Activated naive CD4-positive, alpha-beta T cell treated with anti-CD3 and anti-CD28 coated beads, Interleukin-2, amount 50 U/mL, for 72 hours (primary cell): ENCODE data around the gene HSPB6. TPM values are rescaled to one million over a fixed set of nuclear protein-coding genes. Genes with fewer than 3 reads are reported as not detected.
A peak's percentile ranks its signal among the peaks of the same experiment; 100 is the strongest.
"Not testable (repeated sequence)": the region's sequence is repeated elsewhere in the genome, so short reads cannot be mapped to it uniquely, and the experiment has no call there.

Source experiments
- ATAC-seq, 2 donors: fragments of 150-1000 bp; cut with Tn5 transposase; 2 replicates each; pipeline ENCODE4 v1.10.0; 2021; ENCODE audit warnings: mild to moderate bottlenecking in 2 of 2, moderate library complexity in 2 of 2
- DNase-seq, 2 donors: peaks; one replicate each; pipeline ENCODE4 v3.0.0; 2021 to 2022; ENCODE audit warnings: low spot score in 2 of 2
- H3K27ac Mint-ChIP-seq, 2 donors: one replicate each; pipeline ENCODE4 v1.8.0; 2022; ENCODE audit warnings: mild to moderate bottlenecking in 2 of 2, mixed read lengths in 2 of 2
- H3K36me3 Mint-ChIP-seq, 2 donors: one replicate each; pipeline ENCODE4 v1.8.0; 2022; ENCODE audit warnings: mixed read lengths in 2 of 2
- H3K9me3 Mint-ChIP-seq, 2 donors: one replicate each; pipeline ENCODE4 v1.8.0; 2022; ENCODE audit warnings: mixed read lengths in 2 of 2
- total RNA-seq, 2 donors: library from RNA; stranded (reverse); gene quantifications; one replicate each; pipeline ENCODE4 v1.2.3, GENCODE V29; 2022

HSPB6 gene
- under 1 TPM; 0.32 to 0.99 TPM for total RNA-seq

GRCh38 chr19:35756377-35757230 lies at the start of gene HSPB6:
Gene HSPB6, minus strand, starts transcription at chr19:35757029. Its CDS starts 21 bp downstream, at chr19:35757008.
- Mint-ChIP-seq H3K36me3 (peaks cover 5 to 8% of the 10 kb centered on the region in 2 donors), H3K9me3 (no peaks in the 10 kb centered on the region), H3K27ac (peak within 1 kb of the TSS; percentile 90 to 97)
- no peak for DNase-seq
- no peak for ATAC-seq

- DNase-seq (no peak), ATAC-seq (no peak)
- Mint-ChIP-seq H3K9me3 (no peaks in the 10 kb centered on the region), H3K27ac (peak overlapping the region in 1 of 2 donors; percentile 3), H3K36me3 (no peaks in the 10 kb centered on the region)
Observed at GRCh38 chr19:35806597-35806996, 49.8 kb upstream of the HSPB6 start.

- DNase-seq (no peak), ATAC-seq (no peak)
- no peaks in the 10 kb centered on the region for H3K36me3 Mint-ChIP-seq
- H3K27ac Mint-ChIP-seq = peak overlapping the region in 1 of 2 donors; percentile 3
- no peaks in the 10 kb centered on the region for H3K9me3 Mint-ChIP-seq
Observed at GRCh38 chr19:35805526-35806102, 48.8 kb upstream of the HSPB6 start.

DNA sequence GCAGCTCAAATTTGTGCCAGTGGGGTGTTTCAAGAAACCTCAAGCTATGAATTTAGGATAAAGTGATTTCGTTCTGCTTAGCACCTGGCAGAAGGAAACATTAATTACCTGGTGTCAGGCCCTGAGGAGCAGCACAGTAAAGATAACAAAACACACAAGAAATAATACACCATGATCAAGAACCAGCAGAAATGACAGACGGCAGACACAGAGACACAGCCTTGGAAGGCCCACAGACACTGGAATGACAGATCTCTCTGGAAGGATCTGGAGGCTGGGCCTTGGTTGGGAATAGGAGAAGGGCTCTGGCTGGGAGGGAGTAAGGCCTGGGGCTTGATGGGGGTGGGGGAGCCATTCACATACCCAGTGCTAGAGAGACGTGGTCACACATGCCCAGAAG lies 45.0 kb upstream of the HSPB6 start:
- no peak overlapping the region for H3K27ac Mint-ChIP-seq
- ATAC-seq = no peak

DNA sequence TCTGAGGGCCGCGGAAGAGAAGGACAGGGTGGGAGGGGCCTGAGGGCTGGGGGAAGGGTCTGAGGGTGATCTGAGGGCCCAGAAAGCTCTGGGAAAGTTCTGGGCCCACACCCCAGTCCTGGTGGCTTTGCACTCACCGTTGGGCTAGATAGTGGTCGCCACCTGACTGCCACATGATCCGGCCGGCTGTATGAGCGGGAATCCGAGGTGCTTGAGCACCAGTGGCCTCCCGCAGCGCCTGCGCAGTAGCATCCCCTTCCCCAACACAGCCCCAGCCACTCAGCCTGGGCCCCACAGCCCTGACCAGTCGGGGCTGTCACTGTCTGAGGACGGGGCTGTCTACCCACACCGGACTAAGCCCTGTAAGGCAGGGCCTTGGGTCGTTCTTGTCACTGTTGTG lies 40.8 kb upstream of the HSPB6 start:
- no peaks in the 10 kb centered on the region for H3K9me3 Mint-ChIP-seq
- peak in 1 of 2 donors; percentile 48 for ATAC-seq
- no peaks in the 10 kb centered on the region for H3K36me3 Mint-ChIP-seq
- H3K27ac Mint-ChIP-seq = no peak overlapping the region
- DNase-seq = no peak

More for the DNA sequence above, 45.0 kb upstream of the HSPB6 start:
- Mint-ChIP-seq H3K9me3 (no peaks in the 10 kb centered on the region), H3K36me3 (no peaks in the 10 kb centered on the region)
- no peak for DNase-seq

GRCh38 chr19:35796645-35797542 lies 40.1 kb upstream of the HSPB6 start:
- no peak for DNase-seq
- Mint-ChIP-seq H3K27ac (no peak overlapping the region), H3K36me3 (no peaks in the 10 kb centered on the region), H3K9me3 (no peaks in the 10 kb centered on the region)
- ATAC-seq = no peak

GRCh38 chr19:35795564-35795963 lies 38.7 kb upstream of the HSPB6 start:
- not testable (repeated sequence) for H3K27ac Mint-ChIP-seq, H3K9me3 Mint-ChIP-seq, ATAC-seq, DNase-seq, H3K36me3 Mint-ChIP-seq

DNA sequence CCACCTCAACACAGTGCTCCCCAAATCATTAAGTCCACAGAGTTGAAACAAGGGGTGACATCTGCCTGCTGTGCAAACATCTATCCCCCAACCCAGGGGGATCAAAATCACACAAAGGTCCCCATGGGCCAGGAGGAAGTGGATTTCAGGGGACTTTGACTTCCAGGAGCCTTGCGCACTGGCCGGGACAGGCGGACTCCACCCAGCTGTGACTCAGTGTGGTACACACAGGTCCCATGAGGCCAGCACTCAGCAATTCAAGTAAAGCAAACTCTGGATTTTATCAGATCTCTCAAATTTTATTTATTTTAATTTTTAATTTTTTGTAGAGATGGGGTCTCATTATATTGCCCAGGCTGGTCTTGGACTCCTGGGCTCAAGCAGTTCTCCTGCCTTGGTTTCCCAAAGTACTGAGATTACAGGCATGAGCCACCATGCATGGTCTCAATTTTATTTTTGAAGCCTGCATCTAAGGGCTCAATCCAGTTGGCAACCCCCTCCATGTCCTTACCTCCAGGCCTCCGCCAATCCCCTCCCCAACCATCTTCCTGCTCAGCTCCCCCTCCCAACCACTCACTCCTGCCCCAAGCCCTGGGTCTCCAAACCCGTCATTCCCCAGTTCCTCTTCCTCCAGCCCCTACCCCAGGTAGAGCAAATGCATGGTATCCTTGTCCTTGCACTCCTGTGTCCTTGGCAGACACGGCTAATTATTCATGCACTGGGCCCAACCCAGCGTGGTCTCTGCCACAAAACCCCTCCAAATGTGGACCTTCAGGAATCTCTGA lies 36.7 kb upstream of the HSPB6 start:
- ATAC-seq (no peak), DNase-seq (no peak)
- Mint-ChIP-seq H3K9me3 (no peaks in the 10 kb centered on the region), H3K27ac (no peak overlapping the region), H3K36me3 (no peaks in the 10 kb centered on the region)

DNA sequence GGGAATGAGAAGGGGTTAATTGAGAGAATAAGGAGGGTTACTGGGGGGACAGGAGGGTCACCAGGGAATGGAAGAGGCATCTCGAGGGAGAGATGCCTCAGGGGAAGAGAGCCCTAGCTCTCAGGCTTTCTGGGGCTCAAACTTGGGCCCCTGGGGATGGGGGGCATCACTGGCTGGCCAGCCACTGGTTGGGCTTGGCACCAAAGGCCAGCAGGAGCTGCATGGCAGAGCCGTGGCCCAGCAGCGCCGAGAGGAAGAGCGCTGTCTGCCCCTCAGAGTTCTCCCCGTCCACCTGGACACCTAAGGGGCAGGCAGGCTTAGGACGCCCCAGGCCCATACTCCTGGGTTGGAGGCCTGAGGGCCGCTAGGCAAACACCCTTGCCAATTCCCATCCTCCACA lies 36.1 kb upstream of the HSPB6 start:
- no peaks in the 10 kb centered on the region for H3K9me3 Mint-ChIP-seq
- no peaks in the 10 kb centered on the region for H3K36me3 Mint-ChIP-seq
- ATAC-seq = no peak

GRCh38 chr19:35792312-35792711 lies 35.5 kb upstream of the HSPB6 start:
- no peaks in the 10 kb centered on the region for H3K36me3 Mint-ChIP-seq
- no peaks in the 10 kb centered on the region for H3K9me3 Mint-ChIP-seq
- ATAC-seq = no peak
- no peak for DNase-seq
- no peak overlapping the region for H3K27ac Mint-ChIP-seq

More for the DNA sequence above, 36.1 kb upstream of the HSPB6 start:
- H3K27ac Mint-ChIP-seq = no peak overlapping the region
- no peak for DNase-seq

GRCh38 chr19:35791814-35792279 lies 35.0 kb upstream of the HSPB6 start:
- no peak for DNase-seq
- Mint-ChIP-seq H3K27ac (no peak overlapping the region), H3K36me3 (no peaks in the 10 kb centered on the region), H3K9me3 (no peaks in the 10 kb centered on the region)
- no peak for ATAC-seq

DNA sequence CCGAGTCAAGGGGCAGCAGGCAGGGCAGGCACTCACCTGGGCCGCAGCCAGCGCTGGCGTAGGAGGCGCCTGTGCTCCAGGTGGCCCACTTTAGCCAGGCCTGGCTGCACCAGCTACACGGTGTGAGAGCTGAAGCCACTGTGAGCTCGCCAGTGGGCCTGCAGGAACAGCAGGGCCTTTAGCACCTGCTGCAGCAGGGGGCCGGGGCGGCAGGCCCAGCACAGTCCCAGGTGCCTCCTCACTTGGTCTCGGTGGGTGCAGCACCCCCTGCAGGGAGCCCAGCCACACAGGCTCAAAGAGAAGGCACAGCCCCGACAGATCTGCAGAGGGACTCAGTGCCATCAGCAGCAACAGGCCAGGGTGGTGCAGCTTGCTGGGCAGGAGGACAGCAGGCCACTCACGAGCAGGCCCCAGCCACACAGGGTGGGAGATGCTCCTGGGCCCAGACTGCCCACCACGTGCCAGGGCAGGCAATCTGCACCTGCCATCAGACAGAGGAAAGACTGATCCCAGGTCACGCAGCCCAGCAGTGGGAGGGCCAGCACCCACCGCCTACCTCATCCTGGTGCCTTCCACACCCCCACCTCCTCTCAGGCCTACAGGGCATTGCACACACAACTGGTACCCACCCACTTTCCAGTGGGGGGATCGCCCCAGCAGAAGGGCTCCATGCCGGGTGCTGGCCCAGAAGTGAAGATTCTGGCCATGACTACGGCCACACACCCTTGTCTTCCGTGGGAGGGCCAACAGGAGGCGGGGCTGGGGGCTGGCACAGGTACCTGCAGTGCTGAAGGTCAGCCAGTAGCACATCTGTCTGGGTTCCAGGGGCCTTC lies 34.4 kb upstream of the HSPB6 start:
- no peak for DNase-seq

DNA sequence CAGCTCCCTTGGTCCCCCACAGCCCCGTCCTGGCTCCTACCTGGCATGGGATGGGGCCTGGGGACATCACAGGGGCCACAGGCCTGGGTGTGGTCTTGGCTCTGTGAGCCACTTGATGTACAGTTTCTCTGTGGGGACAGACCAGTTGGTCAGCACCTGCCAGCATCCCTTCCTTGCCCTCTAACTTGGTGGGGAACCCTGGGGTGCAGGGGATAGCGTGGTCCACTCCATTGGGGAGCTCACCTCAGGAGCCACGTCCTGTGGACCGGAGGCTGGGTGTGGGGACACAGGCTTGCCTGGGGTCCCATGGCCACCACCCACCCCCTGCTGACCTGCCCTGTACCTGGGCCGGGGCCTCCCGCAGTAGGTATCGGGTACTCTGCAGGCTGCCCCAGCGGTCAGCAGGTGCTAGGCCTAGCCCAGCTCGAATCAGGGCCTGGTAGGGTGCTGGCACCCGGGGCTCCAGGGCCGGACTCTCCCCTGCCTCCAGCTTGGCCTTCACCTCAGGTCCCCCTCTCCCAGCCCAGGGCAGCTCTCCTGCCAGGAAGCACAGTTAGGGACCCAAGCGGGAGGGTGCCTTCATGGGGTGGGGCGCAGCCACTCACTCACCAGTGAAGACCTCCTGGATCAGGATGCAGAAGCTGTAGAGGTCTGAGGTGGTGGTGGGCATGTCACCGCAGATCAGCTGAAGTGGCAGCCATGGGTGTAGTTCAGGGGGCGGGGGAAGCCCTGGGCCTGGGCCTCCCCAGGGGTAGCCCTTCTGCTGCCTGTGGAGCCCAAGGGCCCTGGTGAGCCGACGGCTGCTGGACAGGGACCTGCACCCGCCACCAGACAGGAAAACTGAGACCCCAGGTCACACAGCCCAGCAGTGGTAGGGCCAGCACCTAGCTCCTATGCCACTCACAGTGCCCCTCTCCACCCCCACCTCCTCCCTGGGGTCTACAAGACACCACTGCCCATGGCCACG lies 33.4 kb upstream of the HSPB6 start:
- Mint-ChIP-seq H3K27ac (peak overlapping the region in 1 of 2 donors; percentile 44), H3K36me3 (no peaks in the 10 kb centered on the region), H3K9me3 (no peaks in the 10 kb centered on the region)
- ATAC-seq (peak in 1 of 2 donors; percentile 13), DNase-seq (no peak)

More for the DNA sequence above, 34.4 kb upstream of the HSPB6 start:
- H3K27ac Mint-ChIP-seq = no peak overlapping the region
- H3K36me3 Mint-ChIP-seq = no peaks in the 10 kb centered on the region
- ATAC-seq = peak; percentile 55 to 64
- no peaks in the 10 kb centered on the region for H3K9me3 Mint-ChIP-seq

GRCh38 chr19:35789195-35789977 lies 32.6 kb upstream of the HSPB6 start:
- H3K9me3 Mint-ChIP-seq = no peaks in the 10 kb centered on the region
- peak overlapping the region in 1 of 2 donors; percentile 44 for H3K27ac Mint-ChIP-seq
- DNase-seq (no peak), ATAC-seq (peak in 1 of 2 donors; percentile 19)
- H3K36me3 Mint-ChIP-seq = no peaks in the 10 kb centered on the region
